Progenitor cell of endocrine pancreas (in vitro differentiated cells): ENCODE results near the gene HPD. TPM values are rescaled to one million over a fixed set of nuclear protein-coding genes. Genes with fewer than 3 reads are reported as not detected.

Experiments used
- DNase-seq: peaks from one replicate; pipeline ENCODE4 v3.0.0; 2021; ENCODE audit warnings: low spot score; ENCODE audit not compliant: unreplicated experiment
- H3K27ac Mint-ChIP-seq: 2 replicates; pipeline ENCODE4 v1.8.0; 2021; ENCODE audit warnings: mild to moderate bottlenecking, moderate library complexity, mixed read lengths
- H3K27me3 Mint-ChIP-seq: 2 replicates; pipeline ENCODE4 v1.8.0; 2021; ENCODE audit warnings: mixed read lengths
- H3K36me3 Mint-ChIP-seq: 2 replicates; pipeline ENCODE4 v1.8.0; 2022; ENCODE audit warnings: mixed read lengths; ENCODE audit not compliant: insufficient read depth
- H3K4me1 Mint-ChIP-seq: 2 replicates; pipeline ENCODE4 v1.8.0; 2021; ENCODE audit warnings: low read depth, mixed read lengths
- H3K4me3 Mint-ChIP-seq: 2 replicates; pipeline ENCODE4 v1.8.0; 2021; ENCODE audit warnings: low read depth, mild to moderate bottlenecking, moderate library complexity, mixed read lengths
- H3K9me3 Mint-ChIP-seq: 2 replicates; pipeline ENCODE4 v1.8.0; 2021; ENCODE audit warnings: low read depth, mixed read lengths
- total RNA-seq: library from RNA; stranded (reverse); gene quantifications from 2 replicates; pipeline ENCODE4 v1.2.1, GENCODE V29; 2021
- TF ChIP-seq, protein P1 (sequence below): fragments of 200-600 bp; sonication (generic); IDR thresholded peaks from one replicate; pipeline ENCODE4 v1.5.0; 2021; ENCODE audit warnings: antibody characterized with exemption, mild to moderate bottlenecking; ENCODE audit not compliant: unreplicated experiment

Gene HPD
- total RNA-seq, 1 donor from 2014 or later = not detected

DNA sequence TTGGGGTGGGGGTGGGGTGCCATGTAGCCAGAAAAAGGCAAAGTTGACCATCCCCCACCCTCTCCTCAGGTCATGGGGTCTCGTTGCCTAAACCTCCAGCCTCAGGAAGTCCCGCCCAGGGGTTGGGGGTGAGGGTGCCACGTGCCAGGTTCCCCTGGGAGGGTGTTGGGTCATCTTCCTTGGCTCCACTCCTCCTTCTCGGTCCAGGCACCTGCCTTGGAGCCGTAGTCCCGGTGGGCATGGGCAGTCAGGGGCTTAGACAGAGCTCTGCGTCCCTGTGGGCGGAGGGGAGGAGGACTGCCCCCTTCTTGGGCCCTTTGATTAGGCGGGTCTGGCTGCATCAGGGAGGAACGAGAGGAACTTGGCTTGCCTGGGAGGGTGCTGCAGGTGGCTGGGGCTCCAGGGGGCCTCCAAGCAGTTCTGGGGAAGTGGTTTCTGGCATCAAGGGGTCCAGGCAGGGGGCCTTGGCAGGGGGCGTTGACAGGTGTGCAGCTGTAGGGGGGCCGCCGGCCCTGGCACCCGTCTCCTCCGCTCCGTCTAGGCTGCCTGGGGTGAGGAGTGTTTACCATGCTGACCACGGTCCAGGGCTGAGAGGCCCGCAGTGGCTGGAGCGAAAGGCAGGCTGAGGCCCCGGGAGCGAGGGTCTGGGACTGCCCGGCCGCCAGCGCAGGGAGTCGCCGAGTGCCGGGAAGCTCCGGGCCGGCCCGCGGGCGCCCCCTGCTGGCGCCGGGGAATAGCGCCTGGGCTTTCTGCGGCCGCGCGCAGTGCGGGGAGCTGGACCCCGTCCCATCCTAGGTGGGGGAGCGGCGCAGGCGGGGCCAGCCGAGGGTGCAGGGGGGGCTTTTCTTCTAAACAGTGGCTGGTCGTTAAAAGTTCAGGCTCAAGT is 47.0 kb downstream of the HPD start:
- no peak overlapping the region for H3K27ac Mint-ChIP-seq
- peaks cover 19% of the 10 kb centered on the region for H3K36me3 Mint-ChIP-seq
- peak; percentile 84 for DNase-seq
- no peaks in the 10 kb centered on the region for H3K27me3 Mint-ChIP-seq
- peak overlapping the region; percentile 77 for H3K4me3 Mint-ChIP-seq
- TF ChIP-seq, protein P1, sequence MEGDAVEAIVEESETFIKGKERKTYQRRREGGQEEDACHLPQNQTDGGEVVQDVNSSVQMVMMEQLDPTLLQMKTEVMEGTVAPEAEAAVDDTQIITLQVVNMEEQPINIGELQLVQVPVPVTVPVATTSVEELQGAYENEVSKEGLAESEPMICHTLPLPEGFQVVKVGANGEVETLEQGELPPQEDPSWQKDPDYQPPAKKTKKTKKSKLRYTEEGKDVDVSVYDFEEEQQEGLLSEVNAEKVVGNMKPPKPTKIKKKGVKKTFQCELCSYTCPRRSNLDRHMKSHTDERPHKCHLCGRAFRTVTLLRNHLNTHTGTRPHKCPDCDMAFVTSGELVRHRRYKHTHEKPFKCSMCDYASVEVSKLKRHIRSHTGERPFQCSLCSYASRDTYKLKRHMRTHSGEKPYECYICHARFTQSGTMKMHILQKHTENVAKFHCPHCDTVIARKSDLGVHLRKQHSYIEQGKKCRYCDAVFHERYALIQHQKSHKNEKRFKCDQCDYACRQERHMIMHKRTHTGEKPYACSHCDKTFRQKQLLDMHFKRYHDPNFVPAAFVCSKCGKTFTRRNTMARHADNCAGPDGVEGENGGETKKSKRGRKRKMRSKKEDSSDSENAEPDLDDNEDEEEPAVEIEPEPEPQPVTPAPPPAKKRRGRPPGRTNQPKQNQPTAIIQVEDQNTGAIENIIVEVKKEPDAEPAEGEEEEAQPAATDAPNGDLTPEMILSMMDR = peak; percentile 100
- H3K4me1 Mint-ChIP-seq = peaks cover 18% of the 10 kb centered on the region
- no peaks in the 10 kb centered on the region for H3K9me3 Mint-ChIP-seq

DNA sequence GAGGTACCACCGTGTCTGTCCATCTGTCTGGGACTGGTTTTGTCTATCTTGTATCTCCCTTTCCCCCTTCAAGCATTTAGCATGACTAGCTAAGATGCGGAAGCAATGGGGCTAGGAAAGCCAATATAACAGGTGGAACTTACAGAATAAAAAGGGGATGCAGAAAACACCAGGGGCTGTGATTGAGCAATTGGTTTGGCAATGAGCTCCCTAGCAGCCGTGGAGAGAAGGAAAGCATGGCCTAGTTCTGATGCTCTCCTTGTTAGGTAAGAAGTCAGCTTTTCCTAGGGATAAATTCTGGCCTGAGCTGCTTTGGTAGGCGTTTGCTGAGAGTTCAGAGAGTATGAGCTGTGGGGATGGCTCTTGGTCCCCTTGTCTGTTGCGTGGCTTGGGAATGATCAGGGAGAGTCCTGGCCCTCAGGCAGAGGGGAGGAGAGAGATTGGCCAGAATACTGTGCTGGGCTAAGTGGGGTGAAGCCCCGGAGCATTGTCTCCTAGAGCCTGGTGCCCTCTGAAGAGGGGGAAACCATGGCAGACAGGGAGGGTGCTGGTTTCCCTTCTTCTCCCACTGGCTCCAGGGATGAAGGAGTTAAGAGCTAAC is 47.7 kb downstream of the HPD start:
- H3K27me3 Mint-ChIP-seq = no peaks in the 10 kb centered on the region

DNA sequence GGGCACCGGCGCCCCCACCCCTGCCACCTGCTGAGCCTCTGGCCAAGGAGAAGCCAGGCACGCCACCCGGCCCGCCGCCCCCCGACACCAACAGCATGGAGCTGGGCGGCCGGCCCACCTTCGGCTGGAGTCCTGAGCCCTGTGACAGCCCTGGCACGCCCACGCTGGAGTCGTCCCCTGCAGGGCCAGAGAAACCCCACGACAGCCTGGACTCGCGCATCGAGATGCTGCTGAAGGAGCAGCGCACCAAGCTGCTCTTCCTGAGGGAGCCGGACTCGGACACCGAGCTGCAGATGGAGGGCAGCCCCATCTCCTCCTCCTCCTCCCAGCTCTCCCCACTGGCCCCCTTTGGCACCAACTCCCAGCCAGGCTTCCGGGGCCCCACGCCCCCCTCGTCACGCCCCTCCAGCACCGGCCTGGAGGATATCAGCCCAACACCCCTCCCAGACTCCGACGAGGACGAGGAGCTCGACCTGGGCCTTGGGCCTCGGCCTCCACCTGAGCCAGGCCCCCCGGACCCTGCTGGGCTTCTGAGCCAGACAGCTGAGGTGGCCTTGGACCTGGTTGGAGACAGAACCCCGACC is 48.3 kb downstream of the HPD start:
- TF ChIP-seq, protein P1 = no peak
- peaks cover 29% of the 10 kb centered on the region for H3K4me1 Mint-ChIP-seq
- no peak overlapping the region for H3K4me3 Mint-ChIP-seq
- peaks cover 13% of the 10 kb centered on the region for H3K36me3 Mint-ChIP-seq
- no peaks in the 10 kb centered on the region for H3K9me3 Mint-ChIP-seq
- DNase-seq = no peak
- H3K27ac Mint-ChIP-seq = no peak overlapping the region
- no peaks in the 10 kb centered on the region for H3K27me3 Mint-ChIP-seq

More for the DNA sequence above, 47.7 kb downstream of the HPD start:
- Mint-ChIP-seq H3K9me3 (no peaks in the 10 kb centered on the region), H3K4me1 (peaks cover 26% of the 10 kb centered on the region), H3K27ac (no peak overlapping the region), H3K36me3 (peaks cover 15% of the 10 kb centered on the region), H3K4me3 (peak overlapping the region; percentile 65)
- TF ChIP-seq, protein P1 = no peak
- DNase-seq = no peak

DNA sequence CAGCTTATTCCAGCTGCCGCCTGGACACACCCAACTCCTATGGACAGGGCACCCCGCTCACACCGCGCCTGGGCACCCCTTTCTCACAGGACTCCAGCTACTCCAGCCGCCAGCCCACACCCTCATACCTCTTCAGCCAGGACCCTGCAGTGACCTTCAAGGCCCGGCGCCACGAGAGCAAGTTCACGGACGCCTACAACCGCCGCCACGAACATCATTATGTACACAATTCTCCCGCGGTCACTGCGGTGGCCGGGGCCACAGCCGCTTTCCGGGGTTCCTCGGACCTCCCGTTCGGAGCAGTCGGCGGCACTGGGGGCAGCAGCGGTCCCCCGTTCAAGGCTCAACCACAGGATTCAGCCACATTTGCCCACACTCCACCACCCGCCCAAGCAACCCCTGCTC is 48.9 kb downstream of the HPD start:
- H3K27ac Mint-ChIP-seq = no peak overlapping the region
- no peak for DNase-seq
- H3K4me3 Mint-ChIP-seq = no peak overlapping the region
- H3K4me1 Mint-ChIP-seq = peaks cover 29% of the 10 kb centered on the region
- no peaks in the 10 kb centered on the region for H3K9me3 Mint-ChIP-seq
- H3K36me3 Mint-ChIP-seq = peaks cover 13% of the 10 kb centered on the region
- TF ChIP-seq, protein P1 = no peak
- H3K27me3 Mint-ChIP-seq = no peaks in the 10 kb centered on the region

DNA sequence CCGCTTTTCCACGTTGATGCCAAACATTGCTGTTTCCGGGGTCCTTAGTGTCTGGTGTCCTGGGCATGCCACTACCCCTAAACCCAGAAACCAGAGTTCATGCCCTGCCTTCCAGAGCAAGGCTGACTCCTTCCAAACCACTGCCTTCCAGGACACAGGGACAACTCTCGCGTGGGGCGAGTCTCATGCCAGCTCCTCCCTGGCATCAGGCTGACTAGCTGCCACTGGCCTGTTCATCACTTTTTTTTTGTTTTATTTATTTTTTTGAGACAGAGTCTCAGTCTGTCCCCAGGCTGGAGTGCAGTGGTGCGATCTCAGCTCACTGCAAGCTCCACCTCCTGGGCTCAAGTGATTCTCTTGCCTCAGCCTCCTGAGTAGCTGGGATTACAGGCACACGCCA is 50.0 kb downstream of the HPD start:
- no peak for DNase-seq
- Mint-ChIP-seq H3K36me3 (peaks cover 13% of the 10 kb centered on the region), H3K9me3 (no peaks in the 10 kb centered on the region), H3K4me3 (no peak overlapping the region), H3K27ac (no peak overlapping the region), H3K27me3 (no peaks in the 10 kb centered on the region), H3K4me1 (peaks cover 28% of the 10 kb centered on the region)
- TF ChIP-seq, protein P1 = no peak
